Gastrocnemius medialis (tissue), 4 donors: ENCODE measurements around the gene RBP4. TPM values are rescaled to one million over a fixed set of nuclear protein-coding genes. Genes with fewer than 3 reads are reported as not detected.

Source experiments
- ATAC-seq, 2 donors: fragments of 150-250 bp; one replicate each; pipeline ENCODE4 v1.9.1; 2016
- DNase-seq, 2 donors: peaks; one replicate each; pipeline ENCODE4 v3.0.0-alpha.2; 2019
- H3K27ac ChIP-seq, 4 donors: fragments of 200-600 bp; sonication (generic); 1 replicate in 1 of 4; 2 replicates in 3 of 4; pipeline ENCODE4 v1.5.1; 2016 to 2018; ENCODE audit warnings: mild to moderate bottlenecking in 2 of 4, moderate library complexity in 1 of 4
- H3K27me3 ChIP-seq, 3 donors: fragments of 200-600 bp; sonication (generic) in 2 of 3; 1 replicate in 1 of 3; 2 replicates in 2 of 3; pipeline versions ENCODE4 v1.5.1 to v1.6.0; 2016 to 2019; ENCODE audit warnings: mild to moderate bottlenecking in 1 of 3, moderate library complexity in 1 of 3
- H3K36me3 ChIP-seq, 2 donors: fragments of 200-600 bp; sonication (generic) in 1 of 2; one replicate each; pipeline ENCODE4 v1.5.1; 2017 to 2018
- H3K4me1 ChIP-seq, 2 donors: fragments of 200-600 bp; sonication (generic) in 1 of 2; one replicate each; pipeline ENCODE4 v1.5.1; 2016 to 2017; ENCODE audit warnings: mild to moderate bottlenecking in 2 of 2
- H3K4me3 ChIP-seq, 4 donors: fragments of 200-600 bp; sonication (generic) in 3 of 4; 1 replicate in 1 of 4; 2 replicates in 3 of 4; pipeline ENCODE4 v1.5.1; 2016 to 2019; ENCODE audit warnings: mild to moderate bottlenecking in 2 of 4
- H3K9me3 ChIP-seq, 3 donors: fragments of 200-600 bp; sonication (generic) in 2 of 3; 1 replicate in 1 of 3; 2 replicates in 2 of 3; pipeline ENCODE4 v1.5.1; 2016 to 2019
- POLR2A ChIP-seq, 2 donors: fragments of 450-650 bp; IDR thresholded peaks; one replicate each; pipeline ENCODE4 v1.6.1; 2017; ENCODE audit warnings: antibody characterized with exemption in 2 of 2, mild to moderate bottlenecking in 2 of 2, moderate library complexity in 2 of 2
- in situ Hi-C, 4 donors: fragments of 200-750 bp; cut with MboI; loops; one replicate each; pipeline versions ENCODE4 v1.15.0 to v1.8.0; 2017; ENCODE audit warnings: low sequenced_read_pairs in 4 of 4
- intact Hi-C: fragments of 100-400 bp; cut with DNase I; formaldehyde crosslinking; loops from one replicate; pipeline ENCODE4 v1.15.1; 2023; ENCODE audit warnings: low total_unique reads
- total RNA-seq, 4 donors: library from RNA; depleted of rRNA; stranded (reverse); fragments of >200 nt; gene quantifications; one replicate each; pipeline versions ENCODE4 v1.1.0 to v1.2.3, GENCODE V29; 2016
- TF ChIP-seq, protein P1 (sequence below), 5 experiments: fragments of 450-650 bp in 3 of 5; fragments of 200-600 bp in 2 of 5; sonication (generic) in 2 of 5; IDR thresholded peaks in 4 of 5; conservative IDR thresholded peaks in 1 of 5; 1 replicate in 4 of 5; 2 replicates in 1 of 5; pipeline ENCODE4 v1.5.1; 2016 to 2019; ENCODE audit warnings: antibody characterized with exemption in 5 of 5, mild to moderate bottlenecking in 3 of 5, moderate library complexity in 3 of 5

Gene RBP4
- total RNA-seq, 4 donors from 2014 or later = 3.8 to 16.2 (median 7.7) TPM

DNA sequence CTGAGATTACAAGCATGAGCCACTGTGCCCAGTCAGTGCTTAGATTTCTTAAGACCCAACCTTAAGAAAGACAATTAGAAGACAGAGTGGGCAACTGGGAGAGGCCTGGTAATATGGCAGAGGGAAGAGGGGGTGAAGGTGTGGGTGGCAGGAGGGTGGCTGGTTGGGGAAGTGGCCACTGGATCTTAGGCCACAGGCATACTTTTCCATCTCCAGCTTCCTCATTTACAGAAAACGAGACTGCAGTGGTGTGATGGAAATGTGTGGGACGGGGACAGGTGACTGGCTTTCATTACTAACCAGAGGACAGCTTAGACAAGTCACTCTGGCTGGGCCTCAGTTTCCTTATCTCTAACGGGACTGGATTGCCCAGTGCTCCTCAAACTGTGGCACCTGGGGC, 35.6 kb downstream of the RBP4 start:
- ATAC-seq (no peak), DNase-seq (no peak)
- in situ Hi-C loops = no loop called here
- Histone ChIP-seq H3K9me3 (no peaks in the 10 kb centered on the region), H3K27me3 (peaks cover 24 to 32% (median 27%) of the 10 kb centered on the region in 3 donors), H3K27ac (no peak overlapping the region), H3K36me3 (no peaks in the 10 kb centered on the region), H3K4me1 (no peaks in the 10 kb centered on the region), H3K4me3 (no peak overlapping the region)
- TF ChIP-seq, protein P1, sequence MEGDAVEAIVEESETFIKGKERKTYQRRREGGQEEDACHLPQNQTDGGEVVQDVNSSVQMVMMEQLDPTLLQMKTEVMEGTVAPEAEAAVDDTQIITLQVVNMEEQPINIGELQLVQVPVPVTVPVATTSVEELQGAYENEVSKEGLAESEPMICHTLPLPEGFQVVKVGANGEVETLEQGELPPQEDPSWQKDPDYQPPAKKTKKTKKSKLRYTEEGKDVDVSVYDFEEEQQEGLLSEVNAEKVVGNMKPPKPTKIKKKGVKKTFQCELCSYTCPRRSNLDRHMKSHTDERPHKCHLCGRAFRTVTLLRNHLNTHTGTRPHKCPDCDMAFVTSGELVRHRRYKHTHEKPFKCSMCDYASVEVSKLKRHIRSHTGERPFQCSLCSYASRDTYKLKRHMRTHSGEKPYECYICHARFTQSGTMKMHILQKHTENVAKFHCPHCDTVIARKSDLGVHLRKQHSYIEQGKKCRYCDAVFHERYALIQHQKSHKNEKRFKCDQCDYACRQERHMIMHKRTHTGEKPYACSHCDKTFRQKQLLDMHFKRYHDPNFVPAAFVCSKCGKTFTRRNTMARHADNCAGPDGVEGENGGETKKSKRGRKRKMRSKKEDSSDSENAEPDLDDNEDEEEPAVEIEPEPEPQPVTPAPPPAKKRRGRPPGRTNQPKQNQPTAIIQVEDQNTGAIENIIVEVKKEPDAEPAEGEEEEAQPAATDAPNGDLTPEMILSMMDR (IDR thresholded peaks at IDR 0.05 in 4 of 5, conservative IDR thresholded peaks at IDR 0.05 in 1 of 5) = no peak
- TF ChIP-seq POLR2A (IDR thresholded peaks at IDR 0.05) = no peak
- intact Hi-C loops = no loop called here

DNA sequence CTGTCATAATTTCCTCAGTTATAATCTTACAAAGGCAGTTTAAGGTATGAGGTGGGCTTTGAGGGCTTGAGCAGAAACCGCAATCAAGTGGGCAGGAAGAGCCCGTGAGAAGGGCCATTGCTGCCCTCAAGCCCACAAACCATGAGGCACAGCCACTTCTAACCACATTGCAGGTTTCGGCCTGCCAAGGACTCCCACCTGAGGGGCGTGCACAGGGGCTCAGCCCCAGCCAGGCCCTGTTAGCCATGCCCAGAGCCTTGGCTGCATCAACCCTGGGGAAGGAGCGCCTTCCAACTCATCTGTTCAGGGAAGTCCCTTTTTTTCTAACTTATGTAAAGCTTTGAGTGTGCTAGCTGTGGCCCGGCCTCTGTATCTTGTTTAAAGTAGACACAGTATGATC, 40.5 kb downstream of the RBP4 start:
- Histone ChIP-seq H3K36me3 (no peaks in the 10 kb centered on the region), H3K4me3 (no peak overlapping the region), H3K4me1 (no peaks in the 10 kb centered on the region), H3K27me3 (no peaks in the 10 kb centered on the region), H3K27ac (no peak overlapping the region), H3K9me3 (no peaks in the 10 kb centered on the region)
- no peak for TF ChIP-seq POLR2A (IDR thresholded peaks at IDR 0.05)
- TF ChIP-seq, protein P1 (IDR thresholded peaks at IDR 0.05 in 4 of 5, conservative IDR thresholded peaks at IDR 0.05 in 1 of 5) = no peak
- intact Hi-C loops = no loop called here
- no peak for ATAC-seq
- in situ Hi-C loops = no loop called here
- DNase-seq = no peak

DNA sequence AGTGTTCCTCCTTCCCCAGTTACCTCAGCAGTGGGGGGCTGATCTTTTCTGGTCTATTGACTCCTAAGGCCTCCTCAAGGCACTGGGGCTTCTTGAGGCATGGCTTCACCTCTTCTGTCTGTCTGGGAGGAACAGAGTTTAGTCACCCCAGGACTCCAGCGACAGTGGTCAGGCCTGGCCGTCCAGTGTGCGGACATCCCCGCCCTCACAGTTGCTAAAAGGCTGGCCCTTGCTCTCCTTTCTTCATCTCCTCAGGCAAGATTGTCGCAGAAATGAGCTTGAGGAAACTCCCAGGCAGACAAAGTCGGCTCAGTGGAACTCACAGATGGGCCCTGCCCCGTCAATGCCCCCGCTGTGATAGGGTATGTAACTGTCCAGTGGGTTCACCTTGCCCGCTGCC, 41.5 kb downstream of the RBP4 start:
- Histone ChIP-seq H3K27ac (no peak overlapping the region), H3K9me3 (no peaks in the 10 kb centered on the region), H3K27me3 (no peaks in the 10 kb centered on the region), H3K4me3 (no peak overlapping the region), H3K36me3 (no peaks in the 10 kb centered on the region), H3K4me1 (no peaks in the 10 kb centered on the region)
- TF ChIP-seq, protein P1 (IDR thresholded peaks at IDR 0.05 in 4 of 5, conservative IDR thresholded peaks at IDR 0.05 in 1 of 5) = no peak
- no peak for TF ChIP-seq POLR2A (IDR thresholded peaks at IDR 0.05)
- ATAC-seq (no peak), DNase-seq (no peak)
- intact Hi-C loops (no loop called here), in situ Hi-C loops (no loop called here)

DNA sequence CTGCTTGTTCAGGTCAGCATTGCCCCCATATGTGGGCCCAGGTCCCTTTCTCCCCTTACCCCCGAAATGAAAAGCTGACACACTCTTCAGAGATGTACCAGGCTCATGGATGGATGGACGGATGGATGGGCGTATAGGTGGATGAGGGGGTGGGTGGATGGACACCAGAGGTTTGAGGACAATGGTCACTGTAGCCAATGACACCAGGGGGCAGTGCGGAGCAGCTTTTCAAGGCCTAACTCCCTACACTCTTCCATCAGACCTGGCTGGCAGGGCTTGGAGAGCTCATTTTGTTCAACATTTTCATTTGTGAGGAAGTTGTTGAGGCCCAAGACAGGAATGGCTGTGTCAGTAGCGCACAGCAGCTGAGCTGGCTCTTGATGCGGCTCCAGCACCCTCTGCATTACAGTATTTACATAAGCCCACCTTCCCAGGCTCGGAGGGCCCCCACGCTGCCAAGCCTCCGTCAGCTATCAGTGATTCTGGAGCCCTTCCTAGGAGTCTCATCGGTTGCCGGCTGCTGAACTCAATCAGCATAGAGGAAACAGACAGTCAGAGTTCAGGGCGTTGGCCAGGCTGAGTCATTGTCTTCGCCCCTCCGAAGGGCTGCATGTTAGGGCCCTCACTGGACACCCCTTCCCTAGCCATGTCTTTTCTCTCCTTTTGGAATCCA, 46.1 kb downstream of the RBP4 start:
- DNase-seq = peak in 1 of 2 donors; percentile 27
- no peaks in the 10 kb centered on the region for H3K27me3 ChIP-seq
- H3K4me1 ChIP-seq = no peaks in the 10 kb centered on the region
- ATAC-seq = peak in 1 of 2 donors; percentile 36
- no peaks in the 10 kb centered on the region for H3K9me3 ChIP-seq
- no peaks in the 10 kb centered on the region for H3K36me3 ChIP-seq
- no peak overlapping the region for H3K27ac ChIP-seq
- in situ Hi-C loops (no loop called here), intact Hi-C loops (no loop called here)
- H3K4me3 ChIP-seq = no peak overlapping the region
- TF ChIP-seq, protein P1 (IDR thresholded peaks at IDR 0.05 in 4 of 5, conservative IDR thresholded peaks at IDR 0.05 in 1 of 5) = peak in 3 of 5 experiments; percentile 10 to 47 (median 40)
- no peak for TF ChIP-seq POLR2A (IDR thresholded peaks at IDR 0.05)

DNA sequence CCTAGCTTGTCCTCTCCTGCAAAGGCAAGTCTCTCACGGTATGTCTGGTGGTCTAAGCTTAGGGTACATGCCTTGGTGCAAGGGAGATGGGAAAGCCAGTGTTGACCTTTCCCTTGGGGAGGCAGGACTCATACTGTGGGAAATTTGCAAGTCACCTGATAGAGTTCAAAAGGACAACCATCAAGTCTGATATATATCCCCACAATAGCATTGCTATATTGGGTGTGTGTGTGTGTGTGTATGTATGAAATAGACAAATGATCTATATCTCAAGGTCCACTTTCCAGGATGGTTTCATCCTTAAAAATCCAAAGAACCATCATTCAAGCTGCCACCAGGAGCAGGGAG, 46.7 kb downstream of the RBP4 start:
- intact Hi-C loops (no loop called here), in situ Hi-C loops (no loop called here)
- TF ChIP-seq POLR2A (IDR thresholded peaks at IDR 0.05) = no peak
- TF ChIP-seq, protein P1 (IDR thresholded peaks at IDR 0.05 in 4 of 5, conservative IDR thresholded peaks at IDR 0.05 in 1 of 5) = no peak
- no peaks in the 10 kb centered on the region for H3K4me1 ChIP-seq
- H3K9me3 ChIP-seq = no peaks in the 10 kb centered on the region
- H3K36me3 ChIP-seq = no peaks in the 10 kb centered on the region
- no peaks in the 10 kb centered on the region for H3K27me3 ChIP-seq
- no peak overlapping the region for H3K4me3 ChIP-seq
- DNase-seq = no peak
- no peak for ATAC-seq
- H3K27ac ChIP-seq = no peak overlapping the region
